K562 (cell line): ENCODE results near the gene BPTF. TPM values are rescaled to one million over a fixed set of nuclear protein-coding genes. Genes with fewer than 3 reads are reported as not detected.
A peak's percentile ranks its signal among the peaks of the same experiment; 100 is the strongest.

Experiments used
- ATAC-seq: fragments of 200-7000 bp; cut with Tn5 transposase; 3 replicates; pipeline ENCODE4 v1.9.1; 2020; ENCODE audit warnings: moderate library complexity
- BruUV-seq: library from RNA; stranded (reverse); fragments of 400-500 nt; replicated peaks from 2 replicates; lab custom pipeline; 2021; lab: Mats Ljungman, UMichigan
- CTCF ChIA-PET: fragments of 300-600 bp; formaldehyde crosslinking; extraction: SDS; loops from one replicate; lab custom pipeline; 2021; ENCODE audit warnings: low intra/inter-chr PET ratio; lab: Yijun Ruan, JAX
- POLR2A ChIA-PET: fragments of 300-600, 350-650 bp; sonication (Branson Sonifier 250); formaldehyde crosslinking; extraction: SDS; loops from one replicate; lab custom pipeline; 2021; ENCODE audit warnings: antibody characterized with exemption, inconsistent platforms; lab: Yijun Ruan, JAX
- DNase-seq, 4 experiments: peaks; one replicate each; pipeline versions ENCODE4 v3.0.0 to v3.0.0-alpha.2; 2011 to 2018; ENCODE audit warnings: low spot score in 3 of 4, mixed read lengths in 3 of 4; ENCODE audit errors: extremely low read depth in 1 of 4
- FAIRE-seq: peaks from 2 replicates; lab custom pipeline; 2011; peaks lifted over from hg19 to GRCh38; lab: Jason Lieb, UNC
- H2AFZ ChIP-seq: 2 replicates; pipeline ENCODE4 v1.6.0; 2011; ENCODE audit warnings: low read depth, low read length, control low read depth, inconsistent platforms
- H3K27ac ChIP-seq: fragments of 200-600 bp; 3 replicates; pipeline ENCODE4 v1.8.0; 2011; ENCODE audit warnings: low read depth, mild to moderate bottlenecking, control low read depth, inconsistent platforms, low read length, moderate library complexity, mixed read lengths; ENCODE audit errors: extremely low read depth
- H3K27me3 ChIP-seq, 2 experiments: fragments of 300-600 bp in 1 of 2; 2 replicates in 1 of 2; 3 replicates in 1 of 2; pipeline versions ENCODE4 v1.6.0 to v1.8.0; 2011; ENCODE audit warnings: inconsistent platforms in 2 of 2, low read length in 2 of 2, mild to moderate bottlenecking in 1 of 2, mixed read lengths in 1 of 2, moderate library complexity in 1 of 2; ENCODE audit not compliant: control insufficient read depth in 2 of 2, insufficient read depth in 2 of 2
- H3K36me3 ChIP-seq: fragments of 300-600 bp; 3 replicates; pipeline ENCODE4 v1.8.0; 2011; ENCODE audit warnings: mild to moderate bottlenecking, low read length, inconsistent platforms; ENCODE audit not compliant: control insufficient read depth, insufficient read depth
- H3K4me1 ChIP-seq, 2 experiments: fragments of 200-600 bp in 1 of 2; replicated peaks in 1 of 2; 2 replicates in 1 of 2; 3 replicates in 1 of 2; pipeline versions ENCODE4 v1.5.1 to v1.8.0; 2011; ENCODE audit warnings: inconsistent platforms in 2 of 2, low read length in 2 of 2, mild to moderate bottlenecking in 1 of 2, mixed read lengths in 1 of 2, moderate library complexity in 1 of 2; ENCODE audit not compliant: control insufficient read depth in 2 of 2, insufficient read depth in 2 of 2
- H3K4me2 ChIP-seq: 2 replicates; pipeline ENCODE4 v1.6.1; 2011; ENCODE audit warnings: low read length, control low read depth, inconsistent platforms, mixed read lengths; ENCODE audit not compliant: insufficient read depth
- H3K4me3 ChIP-seq: fragments of 200-600 bp; sonication (generic), shearing (Covaris generic); 2 replicates; pipeline ENCODE4 v1.5.1; 2016; ENCODE audit warnings: control low read depth, inconsistent platforms
- H3K79me2 ChIP-seq: fragments of 200-600 bp; 3 replicates; pipeline ENCODE4 v1.8.0; 2011; ENCODE audit warnings: low read length, inconsistent platforms; ENCODE audit not compliant: control insufficient read depth, insufficient read depth
- H3K9ac ChIP-seq, 2 experiments: 2 replicates each; pipeline versions ENCODE4 v1.6.0 to v1.6.1; 2011; ENCODE audit warnings: low read depth in 2 of 2, low read length in 2 of 2, control low read depth in 1 of 2, inconsistent platforms in 1 of 2, mild to moderate bottlenecking in 1 of 2, mixed read lengths in 1 of 2; ENCODE audit not compliant: insufficient read depth in 1 of 2
- H3K9me1 ChIP-seq: one replicate; pipeline ENCODE4 v1.6.0; 2011; ENCODE audit warnings: inconsistent platforms, mild to moderate bottlenecking, low read length, moderate library complexity; ENCODE audit not compliant: control insufficient read depth, insufficient read depth
- H3K9me3 ChIP-seq: replicated peaks from 2 replicates; pipeline ENCODE4 v1.5.1; 2011; ENCODE audit warnings: low read depth, low read length, inconsistent platforms; ENCODE audit not compliant: control insufficient read depth, insufficient read depth
- H4K20me1 ChIP-seq: replicated peaks from 2 replicates; pipeline ENCODE4 v1.6.1; 2011; ENCODE audit warnings: low read length, inconsistent platforms, mixed read lengths; ENCODE audit not compliant: control insufficient read depth, insufficient read depth
- AFF1 ChIP-seq, 2 experiments: fragments of 450-650 bp; IDR thresholded peaks; 2 replicates each; pipeline ENCODE4 v1.6.1; 2018; ENCODE audit warnings: mild to moderate bottlenecking in 2 of 2, low read depth in 1 of 2; ENCODE audit not compliant: partially characterized antibody in 2 of 2
- CC2D1A ChIP-seq: fragments of 450-650 bp; IDR thresholded peaks from 2 replicates; pipeline ENCODE4 v1.6.1; 2017; ENCODE audit warnings: mild to moderate bottlenecking
- CREM ChIP-seq: IDR thresholded peaks from 2 replicates; pipeline ENCODE4 v1.6.1; 2014; ENCODE audit warnings: antibody characterized with exemption, low read depth
- ERF ChIP-seq: fragments of 450-650 bp; formaldehyde crosslinking; IDR thresholded peaks from 2 replicates; pipeline ENCODE4 v1.4.0; 2020; ENCODE audit warnings: mild to moderate bottlenecking, mixed read lengths
- ETV1 ChIP-seq: fragments of 450-650 bp; conservative IDR thresholded peaks from 2 replicates; pipeline ENCODE4 v1.6.1; 2016; ENCODE audit warnings: missing genetic modification characterization, control low read depth, low read depth, missing compliant biosample characterization
- FOS ChIP-seq: IDR thresholded peaks from 3 replicates; pipeline ENCODE4 v1.6.1; 2011; ENCODE audit not compliant: insufficient read length; ENCODE audit errors: extremely low read depth
- FOXJ3 ChIP-seq: sonication (generic); formaldehyde crosslinking; IDR thresholded peaks from 2 replicates; pipeline ENCODE4 v1.4.0; 2020; ENCODE audit warnings: mild to moderate bottlenecking, missing genetic modification reagents
- GTF2E2 ChIP-seq: fragments of 200-800 bp; sonication (Bioruptor generic); IDR thresholded peaks from 2 replicates; pipeline ENCODE4 v1.6.1; 2016; ENCODE audit warnings: missing genetic modification characterization, missing compliant biosample characterization
- GTF2F1 ChIP-seq: IDR thresholded peaks from 2 replicates; pipeline ENCODE4 v1.6.1; 2011; ENCODE audit warnings: low read depth, low read length, improper control_type of control experiment
- HEY1 ChIP-seq: fragments of 250-450 bp; sonication (Bioruptor Pico); IDR thresholded peaks from 2 replicates; pipeline ENCODE4 v1.5.0; 2020; ENCODE audit warnings: mild to moderate bottlenecking, moderate library complexity, borderline replicate concordance
- NFYB ChIP-seq: IDR thresholded peaks from 2 replicates; pipeline ENCODE4 v1.6.1; 2011; ENCODE audit warnings: mild to moderate bottlenecking, moderate library complexity; ENCODE audit not compliant: insufficient read length; ENCODE audit errors: extremely low read depth
- PYGO2 ChIP-seq: fragments of 450-650 bp; IDR thresholded peaks from 2 replicates; pipeline ENCODE4 v1.6.1; 2016; ENCODE audit warnings: mild to moderate bottlenecking, missing genetic modification characterization, moderate library complexity, missing compliant biosample characterization
- ZNF561 ChIP-seq: fragments of 450-650 bp; formaldehyde crosslinking; conservative IDR thresholded peaks from 2 replicates; pipeline ENCODE4 v1.4.0; 2020; ENCODE audit warnings: mild to moderate bottlenecking, moderate library complexity
- ZNF655 ChIP-seq: fragments of 250-450 bp; sonication (Bioruptor Pico); IDR thresholded peaks from 2 replicates; pipeline ENCODE4 v1.5.0; 2021
- ZNF780A ChIP-seq: fragments of 250-450 bp; sonication (Bioruptor Pico); IDR thresholded peaks from 2 replicates; pipeline ENCODE4 v1.5.0; 2021; ENCODE audit warnings: mild to moderate bottlenecking
- WGBS: fragments of 100-300 bp; shearing (Covaris generic); methylation state at CpG from one replicate; pipeline ENCODE4 v1.1.6; 2016; ENCODE audit warnings: low coverage, mixed read lengths; ENCODE audit not compliant: insufficient coverage; ENCODE audit errors: missing lambda C conversion rate; 5-methylcytosine and 5-hydroxymethylcytosine counted together
- in situ Hi-C: fragments of 300-500 bp; cut with MboI; formaldehyde crosslinking; loops from 4 replicates; pipeline ENCODE4 v1.15.0; 2018; ENCODE audit warnings: inconsistent platforms, mixed read lengths
- intact Hi-C: fragments of 100-400 bp; cut with micrococcal nuclease; formaldehyde crosslinking; loops from 2 replicates; pipeline ENCODE4 v1.14.2; 2022
- polyA plus RNA-seq, 8 experiments: library from polyadenylated mRNA; depleted of rRNA in 4 of 8; stranded (reverse) in 5 of 8; unstranded in 3 of 8; fragments of >200 nt; fragmentation: Nextera tagmentation in 2 of 8; fragmentation: Illumina TruSeq in 1 of 8; extraction: Ambion mirVana in 2 of 8; extraction: Trizol in 1 of 8; gene quantifications; 2 replicates each; pipeline versions ENCODE4 v1.2.1 to v1.2.3, GENCODE V29; 2011 to 2014; ENCODE audit warnings: inconsistent platforms in 1 of 8, missing spikeins in 1 of 8
- total RNA-seq, 7 experiments: library from RNA; depleted of rRNA in 6 of 7; stranded (reverse); fragments of >200 nt in 6 of 7; fragmentation: Illumina TruSeq in 2 of 7; extraction: Trizol in 2 of 7; gene quantifications; 2 replicates each; pipeline versions ENCODE4 v1.2.1 to v1.2.3, GENCODE V29; 2011 to 2021; ENCODE audit warnings: low replicate concordance in 1 of 7
- TF ChIP-seq, protein P1 (sequence below): fragments of 250-450 bp; sonication (Bioruptor Pico); IDR thresholded peaks from 2 replicates; pipeline ENCODE4 v1.8.0; 2021; ENCODE audit warnings: moderate library complexity, mild to moderate bottlenecking, inconsistent platforms

Gene BPTF
- total and polyA plus RNA-seq, 9 of the 15 experiments (the other 6 are each of a cell fraction or from before 2014, with no cell fraction given) = 12.5 to 52.1 (median 26.9) TPM

DNA sequence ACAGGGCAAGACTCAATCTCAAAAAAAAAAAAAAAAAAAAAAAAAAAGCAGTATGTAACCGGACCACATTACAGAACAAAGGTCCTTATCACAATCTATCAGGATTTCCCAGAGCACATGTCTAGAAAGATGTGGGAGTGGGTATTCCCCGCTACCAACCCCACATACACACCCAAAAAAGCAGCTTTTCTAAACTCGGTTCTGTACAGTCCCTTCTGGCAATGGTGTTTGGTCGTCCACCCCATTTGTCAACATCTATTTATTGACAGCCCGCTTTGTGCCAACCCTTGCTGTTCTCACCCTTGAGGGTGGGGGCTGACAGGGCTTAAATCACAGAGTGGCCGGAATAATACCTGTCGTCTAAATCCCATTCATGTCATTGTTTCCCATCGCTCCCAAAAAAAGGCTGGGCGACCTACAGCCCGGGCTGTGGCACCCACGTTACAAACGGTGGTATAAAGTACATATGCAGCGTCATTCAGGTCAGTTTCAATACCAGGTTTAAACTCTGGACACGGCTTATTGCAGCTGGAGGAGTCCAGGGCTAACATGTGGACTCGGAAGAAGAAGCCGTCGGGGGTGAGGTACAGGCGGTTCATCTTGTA lies 167.3 kb downstream of the BPTF start:
- Histone ChIP-seq H3K9me1 (no peaks in the 10 kb centered on the region), H3K9ac (peak overlapping the region; percentile 71 to 98), H3K9me3 (no peaks in the 10 kb centered on the region), H3K36me3 (peaks cover 5% of the 10 kb centered on the region; the same call in 1 of the 3 replicates), H3K4me2 (peak overlapping the region; percentile 90), H3K4me3 (peak overlapping the region; percentile 92), H3K4me1 (peaks cover 20 to 25% of the 10 kb centered on the region in 2 experiments), H3K27me3 (no peaks in the 10 kb centered on the region), H3K79me2 (peaks cover 21% of the 10 kb centered on the region), H2AFZ (peak overlapping the region; percentile 90), H3K27ac (peak overlapping the region; percentile 94), H4K20me1 (no peaks in the 10 kb centered on the region)
- WGBS = under 1% methylated on average over 18 of the region's 18 CpGs
- FAIRE-seq (peak; percentile 26), DNase-seq (peak in 1 of 4 experiments; percentile 28), ATAC-seq (no peak; the same call in 1 of the 3 replicates)
- ChIA-PET POLR2A (interaction anchor here (1.0 to 1.4 kb wide), 4 partner anchors 9 to 44 kb away, joined by 3 to 4 read pairs (median 3); no protein-coding TSS in a partner anchor), CTCF (no interaction called here)
- BruUV-seq = TSS peak; percentile 71
- in situ Hi-C loops = no loop called here
- intact Hi-C loops = no loop called here
- no peak for TF ChIP-seq AFF1 (IDR thresholded peaks at IDR 0.05; ENCODE audit: low read depth in 1 of 2, partially characterized antibody in 2 of 2)
- TF ChIP-seq FOS = no peak
- TF ChIP-seq GTF2F1 = no peak
- TF ChIP-seq ETV1 = no peak
- no peak for TF ChIP-seq GTF2E2 (tag)
- no peak for TF ChIP-seq HEY1 (CRISPR knock-in tag)
- no peak for TF ChIP-seq CC2D1A
- no peak for TF ChIP-seq ZNF561
- TF ChIP-seq CREM = 0 out of 2 replicates have a peak, but pooled peaks have one; percentile 3
- TF ChIP-seq ERF (CRISPR knock-in tag) = no peak
- no peak for TF ChIP-seq ZNF780A (CRISPR knock-in tag)
- TF ChIP-seq, protein P1, sequence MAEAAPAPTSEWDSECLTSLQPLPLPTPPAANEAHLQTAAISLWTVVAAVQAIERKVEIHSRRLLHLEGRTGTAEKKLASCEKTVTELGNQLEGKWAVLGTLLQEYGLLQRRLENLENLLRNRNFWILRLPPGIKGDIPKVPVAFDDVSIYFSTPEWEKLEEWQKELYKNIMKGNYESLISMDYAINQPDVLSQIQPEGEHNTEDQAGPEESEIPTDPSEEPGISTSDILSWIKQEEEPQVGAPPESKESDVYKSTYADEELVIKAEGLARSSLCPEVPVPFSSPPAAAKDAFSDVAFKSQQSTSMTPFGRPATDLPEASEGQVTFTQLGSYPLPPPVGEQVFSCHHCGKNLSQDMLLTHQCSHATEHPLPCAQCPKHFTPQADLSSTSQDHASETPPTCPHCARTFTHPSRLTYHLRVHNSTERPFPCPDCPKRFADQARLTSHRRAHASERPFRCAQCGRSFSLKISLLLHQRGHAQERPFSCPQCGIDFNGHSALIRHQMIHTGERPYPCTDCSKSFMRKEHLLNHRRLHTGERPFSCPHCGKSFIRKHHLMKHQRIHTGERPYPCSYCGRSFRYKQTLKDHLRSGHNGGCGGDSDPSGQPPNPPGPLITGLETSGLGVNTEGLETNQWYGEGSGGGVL (CRISPR knock-in tag) = no peak
- no peak for TF ChIP-seq NFYB
- no peak for TF ChIP-seq PYGO2 (tag)
- TF ChIP-seq ZNF655 (CRISPR knock-in tag) = no peak
- TF ChIP-seq FOXJ3 (CRISPR knock-in tag) = no peak
